Neuronal stem cell (in vitro differentiated cells): ENCODE data around the gene MARS2.
"Not testable (repeated sequence)": the region's sequence is repeated elsewhere in the genome, so short reads cannot be mapped to it uniquely, and the experiment has no call there.

Experiments used
- DNase-seq: peaks from one replicate; pipeline ENCODE4 v3.0.0-alpha.2; 2013; ENCODE audit warnings: low spot score
- H2AFZ ChIP-seq: one replicate; pipeline ENCODE4 v1.6.1; 2013; ENCODE audit warnings: mild to moderate bottlenecking, low read length, inconsistent platforms
- H2AK5ac ChIP-seq: 2 replicates; pipeline ENCODE4 v1.6.1; 2013; ENCODE audit warnings: low read depth, mild to moderate bottlenecking, inconsistent platforms, low read length, moderate library complexity, mixed read lengths
- H2BK120ac ChIP-seq: 2 replicates; pipeline ENCODE4 v1.6.1; 2013; ENCODE audit warnings: low read depth, mild to moderate bottlenecking, inconsistent platforms, low read length, moderate library complexity, mixed read lengths
- H2BK12ac ChIP-seq: one replicate; pipeline ENCODE4 v1.6.1; 2013; ENCODE audit warnings: low read length, inconsistent platforms
- H2BK15ac ChIP-seq: 2 replicates; pipeline ENCODE4 v1.6.1; 2013; ENCODE audit warnings: mild to moderate bottlenecking, low read length, inconsistent platforms, mixed read lengths
- H2BK5ac ChIP-seq: one replicate; pipeline ENCODE4 v1.6.1; 2013; ENCODE audit warnings: inconsistent platforms, mild to moderate bottlenecking, low read length, moderate library complexity
- H3K14ac ChIP-seq: one replicate; pipeline ENCODE4 v1.6.1; 2013; ENCODE audit warnings: low read length, inconsistent platforms
- H3K18ac ChIP-seq: 2 replicates; pipeline ENCODE4 v1.6.1; 2013; ENCODE audit warnings: low read length, inconsistent platforms
- H3K23ac ChIP-seq: 2 replicates; pipeline ENCODE4 v1.6.1; 2013; ENCODE audit warnings: low read depth, mild to moderate bottlenecking, mixed read lengths, low read length, inconsistent platforms; ENCODE audit not compliant: poor library complexity
- H3K27ac ChIP-seq: replicated peaks from 3 replicates; pipeline ENCODE4 v1.5.1; 2013; ENCODE audit warnings: low read length, inconsistent platforms
- H3K27me3 ChIP-seq, 3 experiments: 2 replicates each; pipeline ENCODE4 v1.6.1; 2013; ENCODE audit warnings: low read length in 3 of 3, mild to moderate bottlenecking in 2 of 3, inconsistent platforms in 1 of 3, low read depth in 1 of 3, mixed read lengths in 1 of 3, moderate library complexity in 1 of 3; ENCODE audit not compliant: control insufficient read depth in 3 of 3, insufficient read depth in 3 of 3
- H3K36me3 ChIP-seq, 2 donors: replicated peaks in 1 of 2; 2 replicates each; pipeline ENCODE4 v1.6.1; 2013; ENCODE audit warnings: low read length in 2 of 2; ENCODE audit not compliant: control insufficient read depth in 2 of 2, insufficient read depth in 2 of 2
- H3K4ac ChIP-seq: 2 replicates; pipeline ENCODE4 v1.6.1; 2013; ENCODE audit warnings: inconsistent platforms, mild to moderate bottlenecking, low read length, moderate library complexity
- H3K4me1 ChIP-seq, 2 donors: 1 replicate in 1 of 2; 2 replicates in 1 of 2; pipeline ENCODE4 v1.6.1; 2013; ENCODE audit warnings: low read length in 2 of 2, low read depth in 1 of 2; ENCODE audit not compliant: control insufficient read depth in 2 of 2, insufficient read depth in 1 of 2
- H3K4me2 ChIP-seq: one replicate; pipeline ENCODE4 v1.6.1; 2013; ENCODE audit warnings: mild to moderate bottlenecking, low read length, inconsistent platforms; ENCODE audit not compliant: insufficient read depth, poor library complexity, severe bottlenecking
- H3K4me3 ChIP-seq, 2 donors: 2 replicates each; pipeline ENCODE4 v1.5.1; 2013; ENCODE audit warnings: low read length in 2 of 2, mild to moderate bottlenecking in 2 of 2, inconsistent platforms in 1 of 2, moderate library complexity in 1 of 2
- H3K79me1 ChIP-seq: one replicate; pipeline ENCODE4 v1.6.1; 2013; ENCODE audit warnings: low read depth, mild to moderate bottlenecking, inconsistent platforms, low read length, moderate library complexity
- H3K9ac ChIP-seq: one replicate; pipeline ENCODE4 v1.6.1; 2013; ENCODE audit warnings: mild to moderate bottlenecking, low read depth, low read length, inconsistent platforms; ENCODE audit not compliant: poor library complexity
- H3K9me3 ChIP-seq, 2 donors: replicated peaks in 1 of 2; 2 replicates each; pipeline versions ENCODE3 to v1.6.1; 2013; ENCODE audit warnings: low read length in 2 of 2, mild to moderate bottlenecking in 2 of 2, inconsistent platforms in 1 of 2, low read depth in 1 of 2, mixed read lengths in 1 of 2, moderate library complexity in 1 of 2; ENCODE audit not compliant: control insufficient read depth in 2 of 2, insufficient read depth in 1 of 2
- H4K8ac ChIP-seq: one replicate; pipeline ENCODE4 v1.6.1; 2013; ENCODE audit warnings: low read depth, mild to moderate bottlenecking, inconsistent platforms, low read length, moderate library complexity
- H4K91ac ChIP-seq: one replicate; pipeline ENCODE4 v1.6.1; 2013; ENCODE audit warnings: low read length, low read depth, mild to moderate bottlenecking, inconsistent platforms; ENCODE audit not compliant: poor library complexity
- WGBS, 2 donors: extraction: QIAGEN DNeasy Blood & Tissue Kit; methylation state at CpG; one replicate each; pipeline ENCODE4 v1.1.7; 2013; ENCODE audit warnings: missing lambda C conversion rate in 2 of 2, mixed read lengths in 1 of 2; ENCODE audit not compliant: insufficient read length in 2 of 2, insufficient replicate concordance in 1 of 2; ENCODE audit errors: extremely low coverage in 2 of 2; 5-methylcytosine and 5-hydroxymethylcytosine counted together

The MARS2 gene

GRCh38 chr2:197728555-197729544, 23.7 kb downstream of the MARS2 start:
- H3K4me3 ChIP-seq, H2BK5ac ChIP-seq, H3K79me1 ChIP-seq, H2BK15ac ChIP-seq, H3K23ac ChIP-seq, H2AK5ac ChIP-seq, H3K18ac ChIP-seq, H2BK12ac ChIP-seq, H3K27me3 ChIP-seq, H3K9me3 ChIP-seq, H3K4me2 ChIP-seq, H3K36me3 ChIP-seq, H3K14ac ChIP-seq, H3K4me1 ChIP-seq, H4K91ac ChIP-seq, H4K8ac ChIP-seq, H3K4ac ChIP-seq, H3K27ac ChIP-seq, H2BK120ac ChIP-seq, DNase-seq, H3K9ac ChIP-seq: not testable (repeated sequence)
- H2AFZ ChIP-seq: peak overlapping the region; percentile 71
- no CpG with 5 or more reads among the region's 32 CpGs for WGBS, 2 donors

- no peak overlapping the region for H2BK15ac ChIP-seq
- no peak for DNase-seq
- H3K14ac ChIP-seq: no peak overlapping the region
- no peak overlapping the region for H3K4me3 ChIP-seq
- H3K4me1 ChIP-seq: no peaks in the 10 kb centered on the region
- H2BK12ac ChIP-seq: no peak overlapping the region
- no peak overlapping the region for H2BK5ac ChIP-seq
- no peak overlapping the region for H2BK120ac ChIP-seq
- H3K27me3 ChIP-seq: peaks cover 0 to 3% (median 0%) of the 10 kb centered on the region in 3 experiments
- no peaks in the 10 kb centered on the region for H3K79me1 ChIP-seq
- no peak overlapping the region for H3K4me2 ChIP-seq
- H3K9me3 ChIP-seq: no peaks in the 10 kb centered on the region
- no peak overlapping the region for H4K91ac ChIP-seq
- H3K4ac ChIP-seq: no peak overlapping the region
- no peak overlapping the region for H2AFZ ChIP-seq
- no peak overlapping the region for H3K23ac ChIP-seq
- H3K9ac ChIP-seq: no peak overlapping the region
- no peaks in the 10 kb centered on the region for H3K36me3 ChIP-seq
- H4K8ac ChIP-seq: no peak overlapping the region
- no peak overlapping the region for H2AK5ac ChIP-seq
- H3K27ac ChIP-seq: no peak overlapping the region
- H3K18ac ChIP-seq: no peak overlapping the region
These were observed 35.0 kb downstream of the MARS2 start for GRCh38 chr2:197740200-197740599.
